ENCODE data around the gene CCSER2.

Gene CCSER2

GRCh38 chr10:84375881-84376280 lies 47.5 kb downstream of the CCSER2 start:
- ChIA-PET CTCF (interaction anchor here (0.7 to 2.8 kb wide), 3 partner anchors 10 to 376 kb away, joined by 3 to 10 read pairs (median 4); no protein-coding TSS in a partner anchor), POLR2A (no interaction called here)
- TF ChIP-seq ARNT (IDR thresholded peaks at IDR 0.05): no peak
- TF ChIP-seq FOXM1 (IDR thresholded peaks at IDR 0.05; ENCODE audit: borderline replicate concordance): no peak
- no peak for TF ChIP-seq CTBP1 (IDR thresholded peaks at IDR 0.05; ENCODE audit: borderline replicate concordance)
- TF ChIP-seq ELF4 (IDR thresholded peaks at IDR 0.05): no peak
- no peak for TF ChIP-seq L3MBTL2 (conservative IDR thresholded peaks at IDR 0.05)
- no peak for TF ChIP-seq TARDBP (IDR thresholded peaks at IDR 0.05)
- no peak for TF ChIP-seq NFRKB (IDR thresholded peaks at IDR 0.05)
- TF ChIP-seq SP1 (IDR thresholded peaks at IDR 0.05): no peak
- no peak for TF ChIP-seq FOXA1 (IDR thresholded peaks at IDR 0.05)
- no peak for TF ChIP-seq LEF1 (IDR thresholded peaks at IDR 0.05; ENCODE audit: borderline replicate concordance)
- TF ChIP-seq BHLHE40 (IDR thresholded peaks at IDR 0.05; ENCODE audit: borderline replicate concordance): no peak
- TF ChIP-seq, protein P1, sequence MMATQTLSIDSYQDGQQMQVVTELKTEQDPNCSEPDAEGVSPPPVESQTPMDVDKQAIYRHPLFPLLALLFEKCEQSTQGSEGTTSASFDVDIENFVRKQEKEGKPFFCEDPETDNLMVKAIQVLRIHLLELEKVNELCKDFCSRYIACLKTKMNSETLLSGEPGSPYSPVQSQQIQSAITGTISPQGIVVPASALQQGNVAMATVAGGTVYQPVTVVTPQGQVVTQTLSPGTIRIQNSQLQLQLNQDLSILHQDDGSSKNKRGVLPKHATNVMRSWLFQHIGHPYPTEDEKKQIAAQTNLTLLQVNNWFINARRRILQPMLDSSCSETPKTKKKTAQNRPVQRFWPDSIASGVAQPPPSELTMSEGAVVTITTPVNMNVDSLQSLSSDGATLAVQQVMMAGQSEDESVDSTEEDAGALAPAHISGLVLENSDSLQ (IDR thresholded peaks at IDR 0.05): no peak
- no peak for TF ChIP-seq ZNF384 (IDR thresholded peaks at IDR 0.05)
- TF ChIP-seq SUZ12 (IDR thresholded peaks at IDR 0.05): no peak
- no peak for TF ChIP-seq HDGF (IDR thresholded peaks at IDR 0.05; ENCODE audit: borderline replicate concordance)
- no peak for TF ChIP-seq FOXK2 (IDR thresholded peaks at IDR 0.05)
- no peak for DNase-seq (ENCODE audit: extremely low spot score)

DNA sequence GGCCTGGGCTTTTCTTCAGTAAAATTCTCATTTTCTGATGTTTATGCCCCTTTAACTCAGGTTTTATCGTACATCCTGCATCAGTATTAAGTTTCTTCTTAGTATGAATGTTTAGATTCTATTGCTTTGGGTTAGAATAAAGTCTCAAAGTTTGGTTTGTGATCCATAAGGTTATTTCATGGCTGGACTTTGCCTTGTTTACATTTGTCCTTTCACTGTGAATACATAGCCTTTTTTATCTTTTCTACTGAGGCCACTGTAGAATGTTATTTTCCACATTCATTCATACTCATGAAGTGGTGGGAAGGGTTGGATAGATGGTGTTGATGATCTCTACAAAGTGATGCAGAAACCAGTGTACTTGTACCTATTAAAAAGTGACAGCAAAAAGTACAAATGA lies 59.8 kb downstream of the CCSER2 start:
- POLR2A ChIA-PET: no interaction called here
- CTCF ChIA-PET: no interaction called here
- DNase-seq (ENCODE audit: extremely low spot score): no peak

DNA sequence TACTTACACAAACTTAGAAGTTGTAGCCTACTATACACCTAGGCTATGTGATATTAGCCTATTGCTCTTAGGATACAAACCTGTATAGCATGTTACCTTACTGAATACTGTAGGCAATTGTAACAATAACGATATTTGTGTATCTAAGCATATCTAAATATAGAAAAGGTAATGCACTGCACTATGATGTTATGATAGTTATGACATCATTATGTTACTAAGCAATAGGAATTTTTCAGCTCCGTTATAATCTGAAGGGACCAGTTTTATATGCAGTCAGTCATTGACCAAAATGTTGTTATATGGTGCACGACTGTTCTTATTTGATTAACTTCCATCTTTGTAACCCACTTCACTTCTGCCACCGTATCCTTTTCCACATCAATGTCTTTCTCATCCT lies 62.0 kb downstream of the CCSER2 start:
- DNase-seq (ENCODE audit: extremely low spot score): no peak
- CTCF ChIA-PET: no interaction called here
- POLR2A ChIA-PET: no interaction called here
- TF ChIP-seq ZNF384 (IDR thresholded peaks at IDR 0.05): no peak
- no peak for TF ChIP-seq FOXK2 (IDR thresholded peaks at IDR 0.05)
- no peak for TF ChIP-seq BHLHE40 (IDR thresholded peaks at IDR 0.05; ENCODE audit: borderline replicate concordance)
- TF ChIP-seq SUZ12 (IDR thresholded peaks at IDR 0.05): no peak
- no peak for TF ChIP-seq SP1 (IDR thresholded peaks at IDR 0.05)
- TF ChIP-seq ARNT (IDR thresholded peaks at IDR 0.05): no peak
- no peak for TF ChIP-seq ELF4 (IDR thresholded peaks at IDR 0.05)

More for the DNA sequence above, 59.8 kb downstream of the CCSER2 start:
- TF ChIP-seq, protein P1 (IDR thresholded peaks at IDR 0.05): no peak
- TF ChIP-seq ELF4 (IDR thresholded peaks at IDR 0.05): no peak
- no peak for TF ChIP-seq SP1 (IDR thresholded peaks at IDR 0.05)
- TF ChIP-seq CTBP1 (IDR thresholded peaks at IDR 0.05; ENCODE audit: borderline replicate concordance): no peak
- no peak for TF ChIP-seq L3MBTL2 (conservative IDR thresholded peaks at IDR 0.05)
- no peak for TF ChIP-seq NFRKB (IDR thresholded peaks at IDR 0.05)
- TF ChIP-seq HDGF (IDR thresholded peaks at IDR 0.05; ENCODE audit: borderline replicate concordance): no peak
- no peak for TF ChIP-seq SUZ12 (IDR thresholded peaks at IDR 0.05)
- no peak for TF ChIP-seq TARDBP (IDR thresholded peaks at IDR 0.05)
- no peak for TF ChIP-seq ZNF384 (IDR thresholded peaks at IDR 0.05)
- TF ChIP-seq FOXA1 (IDR thresholded peaks at IDR 0.05): no peak

GRCh38 chr10:84391326-84391725 lies 62.9 kb downstream of the CCSER2 start:
- ChIA-PET CTCF (no interaction called here), POLR2A (no interaction called here)
- DNase-seq (ENCODE audit: extremely low spot score): no peak
- TF ChIP-seq ZNF384 (IDR thresholded peaks at IDR 0.05) (no peak), TARDBP (IDR thresholded peaks at IDR 0.05) (no peak), HDGF (IDR thresholded peaks at IDR 0.05; ENCODE audit: borderline replicate concordance) (no peak), ELF4 (IDR thresholded peaks at IDR 0.05) (no peak), CTBP1 (IDR thresholded peaks at IDR 0.05; ENCODE audit: borderline replicate concordance) (no peak), FOXM1 (IDR thresholded peaks at IDR 0.05; ENCODE audit: borderline replicate concordance) (no peak), NFRKB (IDR thresholded peaks at IDR 0.05) (no peak), SP1 (IDR thresholded peaks at IDR 0.05) (no peak)

GRCh38 chr10:84392181-84392580 lies 63.8 kb downstream of the CCSER2 start:
- POLR2A ChIA-PET: no interaction called here
- DNase-seq (ENCODE audit: extremely low spot score): no peak
- CTCF ChIA-PET: no interaction called here
- TF ChIP-seq ZNF384 (IDR thresholded peaks at IDR 0.05): no peak
- no peak for TF ChIP-seq CTBP1 (IDR thresholded peaks at IDR 0.05; ENCODE audit: borderline replicate concordance)
- TF ChIP-seq NFRKB (IDR thresholded peaks at IDR 0.05): no peak
- no peak for TF ChIP-seq FOXK2 (IDR thresholded peaks at IDR 0.05)
- TF ChIP-seq ELF4 (IDR thresholded peaks at IDR 0.05): no peak
- TF ChIP-seq ARNT (IDR thresholded peaks at IDR 0.05): no peak
- no peak for TF ChIP-seq TARDBP (IDR thresholded peaks at IDR 0.05)
- no peak for TF ChIP-seq SP1 (IDR thresholded peaks at IDR 0.05)
- no peak for TF ChIP-seq L3MBTL2 (conservative IDR thresholded peaks at IDR 0.05)
- TF ChIP-seq HDGF (IDR thresholded peaks at IDR 0.05; ENCODE audit: borderline replicate concordance): no peak
- TF ChIP-seq LEF1 (IDR thresholded peaks at IDR 0.05; ENCODE audit: borderline replicate concordance): no peak
- TF ChIP-seq FOXM1 (IDR thresholded peaks at IDR 0.05; ENCODE audit: borderline replicate concordance): no peak

GRCh38 chr10:84395581-84395980 lies 67.2 kb downstream of the CCSER2 start:
- TF ChIP-seq LEF1 (IDR thresholded peaks at IDR 0.05; ENCODE audit: borderline replicate concordance) (no peak), ARNT (IDR thresholded peaks at IDR 0.05) (no peak), NFRKB (IDR thresholded peaks at IDR 0.05) (no peak), FOXK2 (IDR thresholded peaks at IDR 0.05) (no peak), CTBP1 (IDR thresholded peaks at IDR 0.05; ENCODE audit: borderline replicate concordance) (no peak), TARDBP (IDR thresholded peaks at IDR 0.05) (no peak), HDGF (IDR thresholded peaks at IDR 0.05; ENCODE audit: borderline replicate concordance) (no peak), L3MBTL2 (conservative IDR thresholded peaks at IDR 0.05) (no peak), BHLHE40 (IDR thresholded peaks at IDR 0.05; ENCODE audit: borderline replicate concordance) (no peak), SP1 (IDR thresholded peaks at IDR 0.05) (no peak), ZNF384 (IDR thresholded peaks at IDR 0.05) (no peak), ELF4 (IDR thresholded peaks at IDR 0.05) (no peak)
- TF ChIP-seq, protein P1 (IDR thresholded peaks at IDR 0.05): no peak

More at GRCh38 chr10:84395581-84395980, 67.2 kb downstream of the CCSER2 start:
- DNase-seq (ENCODE audit: extremely low spot score): no peak
- ChIA-PET POLR2A (no interaction called here), CTCF (no interaction called here)
